GM21390 (cell line): Measurements from ENCODE around the gene INTS4.
A peak's percentile ranks its signal among the peaks of the same experiment; 100 is the strongest.
"Not testable (repeated sequence)": the region's sequence is repeated elsewhere in the genome, so short reads cannot be mapped to it uniquely, and the experiment has no call there.

Experiments
- ATAC-seq: cut with Tn5 transposase; IDR thresholded peaks from one replicate; pipeline ENCODE4 v1.9.1; 2021; ENCODE audit not compliant: unreplicated experiment

Gene INTS4, protein sequence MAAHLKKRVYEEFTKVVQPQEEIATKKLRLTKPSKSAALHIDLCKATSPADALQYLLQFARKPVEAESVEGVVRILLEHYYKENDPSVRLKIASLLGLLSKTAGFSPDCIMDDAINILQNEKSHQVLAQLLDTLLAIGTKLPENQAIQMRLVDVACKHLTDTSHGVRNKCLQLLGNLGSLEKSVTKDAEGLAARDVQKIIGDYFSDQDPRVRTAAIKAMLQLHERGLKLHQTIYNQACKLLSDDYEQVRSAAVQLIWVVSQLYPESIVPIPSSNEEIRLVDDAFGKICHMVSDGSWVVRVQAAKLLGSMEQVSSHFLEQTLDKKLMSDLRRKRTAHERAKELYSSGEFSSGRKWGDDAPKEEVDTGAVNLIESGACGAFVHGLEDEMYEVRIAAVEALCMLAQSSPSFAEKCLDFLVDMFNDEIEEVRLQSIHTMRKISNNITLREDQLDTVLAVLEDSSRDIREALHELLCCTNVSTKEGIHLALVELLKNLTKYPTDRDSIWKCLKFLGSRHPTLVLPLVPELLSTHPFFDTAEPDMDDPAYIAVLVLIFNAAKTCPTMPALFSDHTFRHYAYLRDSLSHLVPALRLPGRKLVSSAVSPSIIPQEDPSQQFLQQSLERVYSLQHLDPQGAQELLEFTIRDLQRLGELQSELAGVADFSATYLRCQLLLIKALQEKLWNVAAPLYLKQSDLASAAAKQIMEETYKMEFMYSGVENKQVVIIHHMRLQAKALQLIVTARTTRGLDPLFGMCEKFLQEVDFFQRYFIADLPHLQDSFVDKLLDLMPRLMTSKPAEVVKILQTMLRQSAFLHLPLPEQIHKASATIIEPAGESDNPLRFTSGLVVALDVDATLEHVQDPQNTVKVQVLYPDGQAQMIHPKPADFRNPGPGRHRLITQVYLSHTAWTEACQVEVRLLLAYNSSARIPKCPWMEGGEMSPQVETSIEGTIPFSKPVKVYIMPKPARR

DNA sequence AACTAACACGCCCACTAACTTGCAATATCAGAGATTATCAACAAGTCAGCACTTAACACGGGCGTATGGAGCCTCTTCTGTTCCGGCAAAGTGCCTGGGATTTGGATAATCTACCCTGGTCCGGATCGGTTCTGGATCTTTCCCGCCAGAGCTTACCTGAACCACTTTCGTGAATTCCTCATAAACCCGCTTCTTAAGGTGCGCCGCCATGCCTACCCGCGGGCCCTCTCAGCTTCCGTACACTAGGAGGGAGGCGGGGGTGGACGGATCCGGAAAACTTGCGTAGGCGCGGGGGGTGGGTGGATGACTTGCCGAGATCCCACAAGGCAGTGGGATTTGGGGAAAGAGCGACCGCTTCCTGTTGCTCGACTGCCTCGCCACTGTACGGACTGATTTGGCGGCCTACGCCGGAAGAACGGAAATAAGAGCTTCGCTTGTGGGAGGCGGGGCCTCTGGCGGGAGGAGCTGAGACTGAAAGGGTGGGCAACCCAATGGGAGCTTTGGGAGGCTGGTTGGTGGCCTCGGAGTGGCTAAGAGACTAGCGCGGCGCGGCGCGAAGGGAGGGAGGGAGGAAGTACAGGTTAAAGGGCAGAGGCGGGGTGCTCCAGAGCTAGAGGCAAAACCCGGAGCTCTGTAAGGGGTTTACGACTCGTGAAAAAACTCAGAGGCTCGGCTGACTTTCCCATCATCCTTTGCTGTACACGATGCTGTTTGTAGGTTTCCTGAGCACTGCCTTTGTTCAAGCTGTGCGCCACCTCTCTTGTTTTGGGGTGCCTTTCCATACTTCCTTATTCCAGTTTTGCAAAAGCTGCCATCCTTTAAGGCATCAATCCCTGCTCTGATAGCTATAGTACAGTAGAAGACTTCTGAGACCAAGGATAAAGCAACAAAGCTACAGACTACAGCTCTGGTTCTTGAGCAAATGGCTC, at the start of gene INTS4:
Gene INTS4 (minus strand): TSS at position 235 of the 929 bp plus-strand sequence. CDS start 25 bp downstream, at position 210.
- peak; percentile 98 for ATAC-seq

DNA sequence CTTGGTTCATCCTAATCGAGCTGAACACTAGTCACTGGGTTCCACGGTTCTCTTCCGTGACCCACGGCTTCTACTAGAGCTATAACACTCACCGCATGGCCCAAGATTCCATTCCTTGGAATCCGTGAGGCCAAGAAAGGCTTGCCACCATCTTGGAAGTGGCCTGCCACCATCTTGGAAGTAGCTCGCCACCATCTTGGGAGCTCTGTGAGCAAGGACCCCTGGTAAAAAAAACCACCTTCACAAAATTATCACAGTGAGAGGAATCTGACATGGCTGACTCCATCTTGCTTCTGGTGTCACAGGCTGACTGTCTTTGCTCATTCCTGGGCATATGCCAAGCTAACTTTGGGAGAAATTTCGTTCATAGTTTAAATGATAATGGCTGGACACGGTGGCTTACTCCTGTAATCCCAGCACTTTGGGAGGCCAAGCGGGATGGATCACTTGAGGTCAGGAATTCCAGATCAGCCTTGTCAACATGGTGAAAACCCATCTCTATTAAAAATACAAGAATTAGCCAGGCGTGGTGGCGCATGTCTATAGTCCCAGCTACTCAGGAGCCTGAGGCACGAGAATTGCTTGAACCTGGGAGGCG, 47.5 kb upstream of the INTS4 start:
- ATAC-seq = no peak

DNA sequence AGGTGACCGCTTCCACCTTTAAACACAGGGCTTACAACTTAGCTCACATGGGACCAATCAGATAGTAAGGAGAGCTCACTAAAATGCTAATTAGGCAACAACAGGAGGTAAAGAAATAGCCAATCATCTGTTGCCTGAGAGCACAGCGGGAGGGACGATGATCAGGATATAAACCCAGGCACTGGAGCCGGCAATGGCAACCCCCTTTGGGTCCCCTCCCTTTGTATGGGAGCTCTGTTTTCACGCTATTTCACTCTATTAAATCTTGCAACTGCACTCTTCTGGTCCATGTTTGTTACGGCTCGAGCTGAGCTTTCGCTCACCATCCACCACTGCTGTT, 46.9 kb upstream of the INTS4 start:
- ATAC-seq = not testable (repeated sequence)

DNA sequence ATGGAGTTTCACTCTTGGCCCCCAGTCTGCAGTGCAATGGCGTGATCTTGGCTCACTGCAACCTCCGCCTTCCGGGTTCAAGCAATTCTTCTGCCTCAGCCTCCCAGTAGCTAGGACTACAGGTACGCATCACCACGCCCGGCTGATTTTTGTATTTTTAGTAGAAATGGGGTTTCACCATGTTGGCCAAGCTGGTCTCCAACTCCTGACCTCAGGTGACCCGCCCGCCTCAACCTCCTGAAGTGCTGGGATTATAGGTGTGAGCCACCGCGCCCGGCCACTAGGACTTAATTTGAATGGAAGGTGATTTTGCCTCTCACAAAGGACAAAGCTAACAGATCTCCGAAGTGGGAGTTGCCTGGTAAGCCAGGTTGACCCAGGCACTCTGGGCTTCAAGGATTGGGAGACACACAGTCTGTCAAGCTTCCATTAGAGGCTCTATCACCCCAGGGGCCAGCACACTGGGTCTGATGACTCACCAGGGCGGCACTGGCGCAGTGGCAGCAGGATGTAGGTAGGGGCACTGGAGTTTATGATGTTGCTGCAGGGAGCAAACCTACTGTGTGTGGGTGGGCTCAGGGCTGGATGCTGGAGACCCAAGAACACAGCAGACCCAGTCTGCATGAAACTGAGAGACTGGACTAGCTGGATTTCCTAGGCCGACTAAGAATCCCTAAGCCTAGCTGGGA, 46.4 kb upstream of the INTS4 start:
- ATAC-seq = no peak

DNA sequence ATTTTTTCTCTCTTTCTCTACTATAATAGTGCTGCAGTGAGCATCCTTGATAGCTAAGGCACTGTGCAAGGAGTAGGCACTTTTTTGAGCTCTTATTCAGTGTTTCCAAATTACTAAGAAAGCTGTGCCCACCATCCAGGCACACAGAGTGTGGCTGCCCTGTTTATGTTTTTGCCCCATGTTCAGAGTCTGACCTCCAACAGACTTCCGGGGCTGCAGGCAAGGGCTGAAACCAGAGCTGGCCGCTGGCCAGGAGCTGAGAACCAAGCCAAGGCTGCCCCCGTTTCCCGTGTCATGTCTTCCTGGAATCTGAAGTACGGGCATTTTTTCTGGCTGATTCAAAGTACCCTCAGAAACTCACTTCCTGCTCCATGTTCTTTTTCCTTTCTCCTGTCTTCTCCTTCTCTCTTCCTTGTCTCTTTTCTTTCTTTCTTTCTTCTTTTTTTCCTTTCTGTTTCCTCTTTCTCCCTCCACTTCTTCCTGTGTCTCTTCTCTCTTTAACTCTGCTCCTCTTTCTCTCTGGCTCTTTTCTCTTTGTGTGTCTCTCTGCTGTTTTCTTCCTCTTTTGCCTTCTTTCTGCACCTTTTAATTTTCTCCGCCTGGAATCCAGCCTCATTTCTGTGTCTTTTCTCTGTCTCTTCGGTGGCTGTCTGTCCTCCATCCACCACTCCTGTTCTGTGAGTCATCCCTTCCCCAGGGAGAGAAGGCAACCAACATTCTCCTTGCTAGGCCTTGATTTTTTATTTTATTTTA, 45.6 kb upstream of the INTS4 start:
- ATAC-seq = peak; percentile 78

DNA sequence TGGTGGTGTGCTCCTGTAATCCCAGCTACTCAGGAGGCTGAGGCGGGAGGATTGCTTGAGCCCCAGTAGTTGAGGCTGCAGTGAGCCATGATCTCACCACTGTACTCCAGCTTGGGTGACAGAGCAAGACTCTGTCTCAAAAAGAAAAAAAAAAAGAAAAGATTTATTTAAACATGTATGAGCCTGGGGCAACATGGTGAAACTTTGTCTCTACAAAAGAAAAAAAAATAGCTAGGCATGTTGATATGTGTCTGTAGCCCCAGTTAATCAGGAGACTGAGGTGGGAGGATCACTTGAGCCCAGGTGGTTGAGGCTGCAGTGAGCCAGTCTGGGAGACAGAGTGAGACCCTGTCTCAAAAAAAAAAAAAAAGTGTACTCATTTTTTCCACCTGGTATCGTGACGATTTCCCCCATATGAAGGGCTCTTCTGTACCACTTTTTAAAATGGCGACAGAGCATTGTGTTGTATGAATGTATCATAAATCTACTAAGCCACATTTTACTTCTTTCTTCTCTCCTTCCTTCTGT, 45.0 kb upstream of the INTS4 start:
- peak; percentile 16 for ATAC-seq

DNA sequence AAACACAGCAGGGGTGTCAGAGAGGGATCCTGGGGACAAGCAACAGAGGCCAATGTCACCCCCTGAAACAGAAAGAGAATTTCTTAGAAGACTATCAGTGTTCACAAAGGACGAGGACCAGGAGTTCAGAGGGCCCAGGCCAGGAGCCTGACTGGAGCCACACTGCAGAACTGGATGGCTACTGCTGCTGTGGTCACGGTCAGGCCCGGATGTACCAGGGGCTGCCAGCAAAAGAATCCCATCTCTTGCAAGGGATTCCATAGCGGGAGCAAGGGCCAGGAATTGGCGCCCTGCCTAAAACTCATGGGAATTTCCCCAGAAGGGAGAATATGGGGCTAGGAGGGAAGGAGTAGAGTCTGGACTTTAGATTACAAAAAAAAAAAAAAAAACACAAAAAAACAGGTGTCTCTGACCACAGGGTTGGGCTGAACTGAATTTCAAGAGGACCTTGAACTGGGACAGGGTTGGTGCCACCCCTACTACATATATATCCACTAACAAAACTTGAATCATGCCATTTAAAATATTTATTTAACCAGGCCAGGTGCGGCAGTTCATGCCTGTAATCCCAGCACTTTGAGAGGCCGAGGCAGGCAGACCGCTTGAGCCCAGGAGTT, 44.3 kb upstream of the INTS4 start:
- no peak for ATAC-seq

DNA sequence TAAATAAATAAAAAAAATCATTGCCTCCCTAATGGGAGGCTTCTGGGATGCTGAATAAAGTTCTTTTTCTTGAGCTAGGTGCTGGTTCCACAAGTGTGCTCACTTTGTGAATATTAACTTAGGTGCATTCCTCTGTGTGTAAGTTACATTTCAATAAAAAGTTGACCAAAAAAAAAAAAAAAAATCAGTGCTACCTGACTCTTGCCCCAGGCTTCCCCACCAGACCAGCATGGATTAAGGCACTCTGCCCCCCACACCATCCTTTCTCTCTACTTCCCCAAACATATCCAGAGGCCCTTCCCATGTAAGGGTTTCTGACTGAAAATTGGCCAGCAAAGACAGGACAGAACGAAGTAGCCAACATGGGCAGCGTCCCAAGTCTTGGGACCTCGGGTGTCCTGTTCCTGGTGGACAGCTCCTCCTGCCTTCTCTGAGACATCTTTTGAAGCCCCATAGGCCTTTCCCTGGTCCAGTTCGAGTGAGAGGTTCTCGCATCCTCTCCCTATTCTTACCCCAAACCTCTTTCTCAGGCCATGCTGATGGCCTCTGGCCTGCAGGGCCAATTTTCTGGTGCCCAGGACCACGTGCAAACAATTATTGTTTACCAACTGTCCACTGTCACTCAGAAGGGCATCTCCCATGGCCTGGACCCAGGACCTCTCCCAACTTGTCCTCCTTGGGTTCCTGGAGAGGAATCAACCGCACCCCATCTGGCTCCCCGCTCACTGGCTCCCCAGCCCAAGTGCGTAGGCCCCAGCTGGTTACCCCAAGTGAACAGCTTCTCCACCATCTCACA, 43.6 kb upstream of the INTS4 start:
- no peak for ATAC-seq

DNA sequence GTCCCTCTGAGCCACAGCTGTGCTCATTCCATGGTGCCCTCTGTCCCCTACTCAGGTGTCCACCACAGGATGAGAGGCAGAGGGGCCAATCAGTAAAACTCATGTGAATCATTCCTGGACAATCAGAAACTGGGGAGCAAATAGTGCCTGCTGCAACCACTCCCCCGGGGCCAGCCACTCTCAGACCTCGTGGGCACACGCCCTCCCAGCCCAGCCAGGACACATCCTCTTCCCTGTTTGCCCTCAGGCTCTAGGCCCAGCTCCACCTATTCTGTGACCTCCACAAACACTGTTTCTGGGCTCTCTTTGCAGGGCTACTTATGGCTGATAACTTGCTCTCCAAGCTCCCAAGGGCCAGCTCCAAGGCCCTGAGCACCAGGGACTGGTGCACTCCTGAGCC, 42.6 kb upstream of the INTS4 start:
- no peak for ATAC-seq

DNA sequence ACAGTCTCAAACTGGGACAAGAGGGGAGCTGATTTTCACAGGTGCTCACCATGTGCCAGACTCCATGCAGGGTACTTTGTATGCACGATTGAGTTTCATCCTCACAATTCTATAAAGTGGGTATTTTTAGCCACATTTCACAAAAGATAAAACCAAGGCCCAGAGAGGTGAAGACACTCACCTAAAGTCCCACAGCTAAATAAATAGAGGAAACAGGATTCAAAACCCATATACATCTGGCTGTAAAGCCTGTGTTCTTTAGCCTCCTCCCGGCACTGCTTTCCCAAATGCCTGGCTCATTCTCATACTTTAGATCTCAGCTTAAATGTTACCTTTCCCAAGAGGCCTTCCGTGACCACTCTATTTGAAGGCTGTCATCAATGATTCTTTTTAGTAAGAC, 41.8 kb upstream of the INTS4 start:
- ATAC-seq = no peak

DNA sequence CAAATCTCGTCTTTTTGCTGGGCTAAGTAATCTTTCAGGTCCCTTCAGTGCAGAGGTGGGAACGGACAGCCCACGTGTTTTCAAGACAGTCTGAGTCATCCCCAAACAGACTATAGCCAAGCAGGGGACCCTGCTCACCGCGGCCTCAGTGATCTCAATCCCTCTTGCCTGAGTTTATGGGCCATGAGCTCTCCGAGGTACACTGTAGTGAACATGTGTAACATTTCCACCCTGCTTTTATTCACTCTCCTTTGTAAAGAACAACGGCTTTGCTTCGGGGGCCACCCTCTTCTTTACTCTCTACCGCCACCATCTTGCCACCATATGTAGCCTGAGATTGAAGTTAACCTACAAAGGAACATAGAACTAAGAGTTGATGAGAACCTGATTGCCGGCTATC, 40.2 kb upstream of the INTS4 start:
- ATAC-seq = no peak

DNA sequence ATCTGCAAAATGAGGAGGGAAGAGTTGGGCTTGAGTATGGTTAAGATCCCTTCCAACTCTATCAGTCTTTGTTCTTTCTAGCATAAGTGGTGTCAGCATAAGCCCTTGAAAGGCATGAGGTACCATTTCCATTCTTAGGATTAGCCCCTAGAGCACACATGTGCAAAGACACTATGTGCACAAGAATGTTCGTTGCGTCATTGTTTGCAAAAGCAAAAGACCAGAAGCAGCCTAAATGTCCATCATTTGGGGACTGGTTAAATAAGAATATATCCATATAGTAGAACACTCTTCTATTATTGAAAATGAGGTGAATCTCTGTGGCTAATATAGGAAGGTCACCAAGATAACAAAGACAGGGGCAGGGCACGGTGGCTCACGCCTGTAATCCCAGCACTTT, 38.6 kb upstream of the INTS4 start:
- ATAC-seq = no peak

DNA sequence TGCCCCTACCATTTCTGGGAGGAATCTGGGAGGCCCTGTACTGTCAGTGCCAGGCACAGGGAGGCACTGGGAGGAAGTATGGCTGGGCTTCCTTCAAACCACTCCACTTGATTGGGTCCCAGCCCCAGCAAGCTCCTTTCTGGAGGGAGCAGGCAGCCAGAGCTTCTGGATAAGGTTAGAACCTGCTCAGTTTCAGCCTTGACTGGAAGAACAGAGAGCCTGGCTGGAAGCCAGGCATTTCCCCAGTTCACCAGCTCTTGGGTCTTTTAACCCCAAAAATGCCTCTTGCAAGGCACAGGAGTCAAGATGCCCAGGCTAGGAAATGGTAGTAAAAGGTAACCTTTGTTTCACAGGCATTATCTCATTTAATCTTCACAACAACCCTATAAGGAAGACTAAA, 37.6 kb upstream of the INTS4 start:
- ATAC-seq = no peak

DNA sequence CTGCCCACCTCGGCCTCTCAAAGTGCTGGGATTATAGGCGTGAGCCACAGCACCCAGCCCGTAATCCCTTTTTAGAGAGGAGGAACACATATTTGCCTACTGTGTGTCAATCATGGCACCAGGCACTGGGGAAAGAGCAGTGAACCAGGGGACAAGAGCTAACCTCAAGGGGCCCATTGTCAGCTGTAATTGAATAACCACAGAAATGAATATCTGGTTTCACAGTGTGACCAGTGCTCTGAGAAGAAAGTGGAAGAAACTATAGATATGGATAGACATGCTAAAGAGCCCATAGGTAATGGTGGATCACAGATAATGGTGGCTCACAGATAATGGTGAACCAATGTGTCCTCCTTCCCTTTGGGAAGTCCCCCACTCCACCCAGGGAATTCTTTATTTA, 37.2 kb upstream of the INTS4 start:
- ATAC-seq = peak; percentile 64

DNA sequence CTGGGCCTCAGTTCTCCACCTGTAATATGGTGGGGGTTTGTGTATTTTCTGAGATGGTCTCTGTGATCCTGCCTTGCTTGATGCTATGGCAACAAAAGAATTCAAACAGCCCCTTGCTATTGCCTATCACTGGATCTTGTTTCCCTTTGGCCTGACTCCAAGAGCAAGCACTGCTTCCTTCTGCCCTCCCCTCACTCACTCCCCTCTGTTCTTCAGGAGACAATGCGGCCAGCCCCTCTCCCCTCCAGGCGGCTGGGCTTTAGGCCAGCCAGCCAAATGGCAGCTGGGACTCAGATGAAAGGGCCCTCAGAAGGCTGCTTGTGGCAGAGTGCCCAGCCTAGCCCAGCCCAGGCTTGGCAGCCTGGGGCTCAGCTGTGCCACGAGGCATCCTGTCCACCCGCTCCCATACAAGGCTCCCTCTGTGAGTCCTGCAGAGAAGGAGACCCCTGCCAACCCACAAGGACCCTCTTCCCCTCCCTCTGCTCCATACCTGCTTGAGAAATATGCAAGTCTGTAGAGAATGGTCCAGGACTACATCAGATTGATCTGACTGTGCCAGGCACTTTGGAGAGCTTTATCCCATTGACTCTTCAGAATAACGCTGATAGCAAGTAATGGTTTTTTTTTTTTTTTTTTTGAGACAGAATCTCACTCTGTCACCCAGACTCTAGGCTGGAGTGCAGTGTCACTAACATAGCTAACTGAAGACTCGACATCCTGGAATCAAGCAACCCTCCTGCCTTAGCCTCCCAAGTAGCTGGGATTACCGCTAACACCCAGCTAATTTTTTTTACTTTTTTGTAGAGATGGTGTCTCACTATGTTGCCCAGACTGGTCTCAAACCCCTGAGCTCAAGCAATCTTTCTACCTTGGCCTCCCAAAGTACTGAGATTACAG, 36.2 kb upstream of the INTS4 start:
- ATAC-seq = no peak

DNA sequence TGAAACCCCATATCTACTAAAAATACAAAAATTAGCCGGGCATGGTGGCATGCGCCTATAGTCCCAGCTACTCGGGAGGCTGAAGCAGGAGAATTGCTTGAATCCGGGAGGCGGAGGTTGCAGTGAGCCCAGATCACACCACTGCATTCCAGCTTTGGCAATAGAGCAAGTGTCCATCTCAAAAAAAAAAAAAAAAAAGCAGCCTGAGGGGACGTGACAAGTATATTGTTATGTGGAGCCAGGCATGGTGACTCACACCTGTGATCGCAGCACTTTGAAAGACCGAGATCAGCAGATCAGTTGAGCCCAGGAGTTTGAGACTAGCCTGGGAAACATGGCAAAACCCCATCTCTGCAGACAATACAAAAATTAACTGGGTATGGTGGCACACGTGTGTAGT, 34.0 kb upstream of the INTS4 start:
- not testable (repeated sequence) for ATAC-seq

DNA sequence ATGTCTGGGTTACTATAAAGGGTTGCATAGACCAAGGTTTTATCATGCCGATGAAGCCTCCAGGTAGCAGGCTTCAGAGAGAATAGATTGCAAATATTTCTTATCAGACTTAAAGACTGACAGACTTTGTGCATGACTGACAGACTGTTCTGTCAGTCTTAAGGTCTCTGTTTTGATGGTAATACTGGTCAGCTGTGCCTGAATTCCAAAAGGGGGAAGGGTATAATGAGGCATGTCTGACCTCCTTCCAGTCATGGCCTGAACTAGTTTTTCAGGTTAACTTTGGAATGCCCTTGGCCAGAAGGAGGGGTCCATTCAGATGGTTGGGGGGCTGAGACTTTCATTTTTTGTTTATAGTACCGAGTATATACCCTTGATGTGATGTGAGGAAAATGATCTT, 33.3 kb upstream of the INTS4 start:
- no peak for ATAC-seq
